Astrocyte of the spinal cord (primary cell): ENCODE measurements around the gene MED13L.

Source experiments
- DNase-seq: peaks from one replicate; pipeline ENCODE4 v3.0.0; 2011; ENCODE audit warnings: low read depth, low spot score
- H3K4me3 ChIP-seq: 2 replicates; pipeline ENCODE4 v1.5.1; 2011; ENCODE audit warnings: low read depth, mild to moderate bottlenecking, low read length, moderate library complexity
- in situ Hi-C: cut with HindIII; loops from 2 replicates; pipeline ENCODE4 v1.10.0; 2017; ENCODE audit warnings: low sequenced_read_pairs
- TF ChIP-seq, protein P1 (sequence below): IDR thresholded peaks from 2 replicates; pipeline ENCODE4 v1.5.1; 2012; ENCODE audit warnings: low read depth, mild to moderate bottlenecking, low read length, inconsistent platforms

The MED13L gene

DNA sequence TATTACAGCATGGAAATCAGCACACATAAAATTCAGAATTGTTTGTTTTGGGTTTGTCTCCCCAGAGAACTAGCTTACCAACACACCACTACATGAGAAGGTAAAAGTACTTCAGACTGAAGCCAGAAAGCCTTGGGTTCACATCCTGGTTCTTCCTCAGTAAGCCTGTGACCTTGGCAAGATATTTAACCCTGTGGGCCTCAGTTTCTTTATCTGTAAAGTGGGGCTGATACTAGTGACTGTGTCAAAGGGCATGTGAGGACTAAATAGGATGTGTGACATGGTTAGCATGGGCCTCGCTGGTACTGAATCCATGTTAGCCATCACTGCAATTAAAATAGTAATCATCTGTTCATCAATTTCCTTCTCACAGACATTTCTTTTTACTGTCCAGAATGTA is 366.1 kb downstream of the MED13L start:
- in situ Hi-C loops = no loop called here
- H3K4me3 ChIP-seq = no peak overlapping the region
- no peak for DNase-seq
- TF ChIP-seq, protein P1, sequence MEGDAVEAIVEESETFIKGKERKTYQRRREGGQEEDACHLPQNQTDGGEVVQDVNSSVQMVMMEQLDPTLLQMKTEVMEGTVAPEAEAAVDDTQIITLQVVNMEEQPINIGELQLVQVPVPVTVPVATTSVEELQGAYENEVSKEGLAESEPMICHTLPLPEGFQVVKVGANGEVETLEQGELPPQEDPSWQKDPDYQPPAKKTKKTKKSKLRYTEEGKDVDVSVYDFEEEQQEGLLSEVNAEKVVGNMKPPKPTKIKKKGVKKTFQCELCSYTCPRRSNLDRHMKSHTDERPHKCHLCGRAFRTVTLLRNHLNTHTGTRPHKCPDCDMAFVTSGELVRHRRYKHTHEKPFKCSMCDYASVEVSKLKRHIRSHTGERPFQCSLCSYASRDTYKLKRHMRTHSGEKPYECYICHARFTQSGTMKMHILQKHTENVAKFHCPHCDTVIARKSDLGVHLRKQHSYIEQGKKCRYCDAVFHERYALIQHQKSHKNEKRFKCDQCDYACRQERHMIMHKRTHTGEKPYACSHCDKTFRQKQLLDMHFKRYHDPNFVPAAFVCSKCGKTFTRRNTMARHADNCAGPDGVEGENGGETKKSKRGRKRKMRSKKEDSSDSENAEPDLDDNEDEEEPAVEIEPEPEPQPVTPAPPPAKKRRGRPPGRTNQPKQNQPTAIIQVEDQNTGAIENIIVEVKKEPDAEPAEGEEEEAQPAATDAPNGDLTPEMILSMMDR = no peak

DNA sequence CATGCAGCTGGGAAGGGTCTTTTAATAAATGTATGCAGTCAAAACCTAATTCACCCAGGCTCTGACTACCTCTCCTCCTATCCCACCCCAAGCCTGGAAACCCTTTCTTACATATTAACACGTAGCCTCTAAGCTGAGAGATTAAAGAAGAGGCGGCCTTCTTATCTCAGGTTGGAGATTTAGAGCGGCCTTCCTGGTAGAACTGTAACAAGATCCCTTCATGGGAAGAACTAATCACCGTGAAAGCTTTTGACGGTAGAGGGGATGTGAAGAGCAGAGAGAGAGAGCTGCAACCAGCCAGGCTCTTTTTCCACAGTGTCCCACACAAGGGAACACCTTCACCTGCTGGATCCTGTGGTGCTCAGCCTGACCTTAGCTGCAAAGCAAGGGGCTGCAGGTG is 367.4 kb downstream of the MED13L start:
- TF ChIP-seq, protein P1 = no peak
- in situ Hi-C loops = no loop called here
- no peak for DNase-seq
- H3K4me3 ChIP-seq = no peak overlapping the region
